WTC11 (cell line): Measurements from ENCODE around the gene TBX15. TPM values are rescaled to one million over a fixed set of nuclear protein-coding genes. Genes with fewer than 3 reads are reported as not detected.

ENCODE experiments used
- ATAC-seq: fragments of 200-7000 bp; cut with Tn5 transposase; 2 replicates; pipeline ENCODE4 v1.10.0; 2021; ENCODE audit warnings: mild to moderate bottlenecking, moderate library complexity
- CTCF ChIA-PET: fragments of 300-600 bp; sonication (Branson Sonifier 250); formaldehyde crosslinking; loops from one replicate; lab custom pipeline; 2021; ENCODE audit warnings: antibody characterized with exemption; lab: Charles Lee
- POLR2A ChIA-PET: fragments of 350-600 bp; sonication (Branson Sonifier 250); formaldehyde crosslinking; loops from one replicate; lab custom pipeline; 2021; ENCODE audit warnings: antibody characterized with exemption; lab: Charles Lee
- DNase-seq: peaks from one replicate; pipeline ENCODE4 v3.0.0; 2021; ENCODE audit warnings: low spot score
- H3K27ac Mint-ChIP-seq: 2 replicates; pipeline ENCODE4 v1.8.0; 2021; ENCODE audit warnings: mixed read lengths
- H3K27me3 Mint-ChIP-seq: 2 replicates; pipeline ENCODE4 v1.8.0; 2021; ENCODE audit warnings: low read depth, mild to moderate bottlenecking, moderate library complexity, mixed read lengths
- H3K36me3 Mint-ChIP-seq: 2 replicates; pipeline ENCODE4 v1.8.0; 2021; ENCODE audit warnings: mixed read lengths
- H3K4me1 Mint-ChIP-seq: 2 replicates; pipeline ENCODE4 v1.8.0; 2022; ENCODE audit warnings: mixed read lengths
- H3K4me3 Mint-ChIP-seq: 2 replicates; pipeline ENCODE4 v1.8.0; 2021; ENCODE audit warnings: mild to moderate bottlenecking, moderate library complexity, mixed read lengths
- H3K9me3 Mint-ChIP-seq: 2 replicates; pipeline ENCODE4 v1.8.0; 2021; ENCODE audit warnings: mixed read lengths
- ATF1 ChIP-seq: sonication (generic); formaldehyde crosslinking; IDR thresholded peaks from 2 replicates; pipeline ENCODE4 v1.8.1; 2023; ENCODE audit warnings: mild to moderate bottlenecking, moderate library complexity, missing genetic modification reagents
- CREB1 ChIP-seq: sonication (generic); formaldehyde crosslinking; IDR thresholded peaks from 2 replicates; pipeline ENCODE4 v1.8.0; 2023; ENCODE audit warnings: mild to moderate bottlenecking, missing genetic modification reagents
- FOXP1 ChIP-seq: sonication (generic); formaldehyde crosslinking; IDR thresholded peaks from 2 replicates; pipeline ENCODE4 v1.8.0; 2022; ENCODE audit warnings: missing genetic modification reagents, mild to moderate bottlenecking, moderate library complexity, borderline replicate concordance
- GTF2I ChIP-seq: fragments of 250-450 bp; sonication (Bioruptor Pico); conservative IDR thresholded peaks from 2 replicates; pipeline ENCODE4 v1.4.0; 2021; ENCODE audit warnings: mild to moderate bottlenecking
- HMGA2 ChIP-seq: fragments of 250-450 bp; sonication (Bioruptor Pico); IDR thresholded peaks from 2 replicates; pipeline ENCODE4 v1.4.0; 2021; ENCODE audit warnings: mild to moderate bottlenecking, moderate library complexity
- MYBL2 ChIP-seq: sonication (generic); formaldehyde crosslinking; IDR thresholded peaks from 2 replicates; pipeline ENCODE4 v1.8.1; 2023; ENCODE audit warnings: mild to moderate bottlenecking, moderate library complexity, missing genetic modification reagents
- NR2C2 ChIP-seq: sonication (generic); formaldehyde crosslinking; IDR thresholded peaks from 2 replicates; pipeline ENCODE4 v1.8.0; 2022; ENCODE audit warnings: mild to moderate bottlenecking, missing genetic modification reagents
- OVOL2 ChIP-seq: fragments of 250-450 bp; sonication (Bioruptor Pico); IDR thresholded peaks from 2 replicates; pipeline ENCODE4 v1.9.0; 2021; ENCODE audit warnings: mild to moderate bottlenecking, borderline replicate concordance
- TEAD4 ChIP-seq: sonication (generic); formaldehyde crosslinking; IDR thresholded peaks from 2 replicates; pipeline ENCODE4 v1.8.0; 2022; ENCODE audit warnings: mild to moderate bottlenecking, missing genetic modification reagents
- ZNF219 ChIP-seq: sonication (generic); formaldehyde crosslinking; IDR thresholded peaks from 2 replicates; pipeline ENCODE4 v1.8.0; 2023; ENCODE audit warnings: missing genetic modification reagents, mild to moderate bottlenecking, borderline replicate concordance
- ZNF423 ChIP-seq: fragments of 250-450 bp; sonication (Bioruptor Pico); IDR thresholded peaks from 2 replicates; pipeline ENCODE4 v2.1.2; 2022; ENCODE audit warnings: mild to moderate bottlenecking, moderate library complexity
- total RNA-seq: library from RNA; stranded (reverse); gene quantifications from 3 replicates; pipeline ENCODE4 v1.2.3, GENCODE V29; 2021
- TF ChIP-seq, protein P1 (sequence below): sonication (generic); formaldehyde crosslinking; IDR thresholded peaks from 2 replicates; pipeline ENCODE4 v1.8.0; 2022; ENCODE audit warnings: mild to moderate bottlenecking, missing genetic modification reagents
- TF ChIP-seq, protein P2 (sequence below): sonication (generic); formaldehyde crosslinking; IDR thresholded peaks from 2 replicates; pipeline ENCODE4 v1.8.0; 2022; ENCODE audit warnings: mild to moderate bottlenecking, missing genetic modification reagents
- TF ChIP-seq, protein P3 (sequence below): sonication (generic); formaldehyde crosslinking; IDR thresholded peaks from 2 replicates; pipeline ENCODE4 v1.8.0; 2022; ENCODE audit warnings: mild to moderate bottlenecking, missing genetic modification reagents
- TF ChIP-seq, protein P4 (sequence below): sonication (generic); formaldehyde crosslinking; IDR thresholded peaks from 2 replicates; pipeline ENCODE4 v1.8.0; 2022; ENCODE audit warnings: missing genetic modification reagents
- TF ChIP-seq, protein P5 (sequence below): fragments of 250-450 bp; sonication (Bioruptor Pico); IDR thresholded peaks from 2 replicates; pipeline ENCODE4 v1.9.0; 2021; ENCODE audit warnings: moderate library complexity, mild to moderate bottlenecking, inconsistent platforms, borderline replicate concordance

TBX15 gene
- total RNA-seq, 1 experiment from 2014 or later = 0.11 TPM

DNA sequence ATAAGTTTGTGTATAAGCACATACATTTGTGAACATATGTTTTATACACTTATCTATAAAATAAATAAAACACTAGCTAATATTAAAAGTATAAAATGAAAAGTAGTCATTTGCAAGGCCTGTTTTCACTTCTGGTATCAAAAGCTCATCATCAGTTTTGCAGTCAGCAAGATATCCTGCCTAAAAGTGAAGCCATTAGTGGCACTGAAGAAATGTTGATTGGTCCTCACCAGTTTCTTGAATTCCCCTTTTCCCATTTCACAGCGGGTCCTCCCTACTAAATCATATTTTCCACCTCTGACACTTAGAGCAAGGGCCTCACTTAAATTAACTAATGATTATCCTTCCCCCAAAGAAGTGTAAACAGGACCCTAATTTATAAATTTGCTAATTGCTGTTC lies 6.7 kb downstream of the TBX15 start (continued):
- TF ChIP-seq, protein P1, sequence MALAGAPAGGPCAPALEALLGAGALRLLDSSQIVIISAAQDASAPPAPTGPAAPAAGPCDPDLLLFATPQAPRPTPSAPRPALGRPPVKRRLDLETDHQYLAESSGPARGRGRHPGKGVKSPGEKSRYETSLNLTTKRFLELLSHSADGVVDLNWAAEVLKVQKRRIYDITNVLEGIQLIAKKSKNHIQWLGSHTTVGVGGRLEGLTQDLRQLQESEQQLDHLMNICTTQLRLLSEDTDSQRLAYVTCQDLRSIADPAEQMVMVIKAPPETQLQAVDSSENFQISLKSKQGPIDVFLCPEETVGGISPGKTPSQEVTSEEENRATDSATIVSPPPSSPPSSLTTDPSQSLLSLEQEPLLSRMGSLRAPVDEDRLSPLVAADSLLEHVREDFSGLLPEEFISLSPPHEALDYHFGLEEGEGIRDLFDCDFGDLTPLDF (CRISPR knock-in tag) = no peak
- TF ChIP-seq CREB1 (CRISPR knock-in tag) = no peak

DNA sequence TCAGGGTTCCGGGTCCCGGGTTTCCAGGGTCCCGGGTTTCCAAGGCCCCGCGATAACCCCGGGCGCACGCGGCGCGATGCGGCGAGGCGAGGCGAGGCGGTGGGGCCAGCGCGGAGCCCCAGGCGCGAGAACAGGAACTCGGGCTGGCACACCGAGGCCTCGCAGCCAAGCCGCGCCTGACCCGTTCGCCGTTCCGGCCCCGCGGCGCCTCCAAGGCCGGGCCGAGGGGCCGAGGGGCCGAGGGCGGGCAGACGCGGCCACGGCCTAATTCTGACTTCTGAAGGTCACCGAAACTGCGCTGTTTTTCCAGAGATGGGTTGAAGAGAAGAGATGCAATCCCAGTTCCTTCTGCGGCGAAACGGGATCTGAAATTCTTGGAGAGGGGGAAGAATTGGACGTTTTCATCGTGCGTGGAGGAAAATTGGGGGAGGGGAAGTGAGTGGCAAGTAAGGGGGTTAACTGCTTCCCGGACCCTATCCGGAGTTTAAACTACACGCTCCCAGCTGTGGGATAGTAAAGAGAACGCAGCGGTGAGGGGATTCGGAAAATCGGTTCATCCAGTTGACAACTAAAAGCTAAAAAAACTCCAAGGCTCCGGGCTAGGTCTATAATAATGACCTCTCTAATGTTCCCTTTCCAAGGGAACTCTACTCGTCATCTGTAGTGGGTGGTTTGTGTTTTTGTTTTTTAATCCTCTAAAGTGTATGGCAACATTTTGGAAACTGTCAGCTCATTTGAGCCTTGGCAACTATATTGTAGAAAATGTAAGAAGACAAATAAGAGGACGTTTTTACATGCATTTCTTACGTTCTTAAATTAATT lies 8.2 kb downstream of the TBX15 start:
- H3K9me3 Mint-ChIP-seq = no peaks in the 10 kb centered on the region
- H3K36me3 Mint-ChIP-seq = no peaks in the 10 kb centered on the region; the same call in 1 of the 2 replicates
- peak overlapping the region; percentile 73 for H3K4me3 Mint-ChIP-seq
- H3K27ac Mint-ChIP-seq = no peak overlapping the region
- ATAC-seq = peak; percentile 23
- TF ChIP-seq ZNF219 (0 out of 2 replicates have a peak, but pooled peaks have one; percentile 54), MYBL2 (CRISPR knock-in tag) (0 out of 2 replicates have a peak, but pooled peaks have one; percentile 48), NR2C2 (CRISPR knock-in tag) (no peak), TEAD4 (CRISPR knock-in tag) (0 out of 2 replicates have a peak, but pooled peaks have one; percentile 45), FOXP1 (peak; percentile 90; the same call in 1 of the 2 replicates)
- TF ChIP-seq, protein P2, sequence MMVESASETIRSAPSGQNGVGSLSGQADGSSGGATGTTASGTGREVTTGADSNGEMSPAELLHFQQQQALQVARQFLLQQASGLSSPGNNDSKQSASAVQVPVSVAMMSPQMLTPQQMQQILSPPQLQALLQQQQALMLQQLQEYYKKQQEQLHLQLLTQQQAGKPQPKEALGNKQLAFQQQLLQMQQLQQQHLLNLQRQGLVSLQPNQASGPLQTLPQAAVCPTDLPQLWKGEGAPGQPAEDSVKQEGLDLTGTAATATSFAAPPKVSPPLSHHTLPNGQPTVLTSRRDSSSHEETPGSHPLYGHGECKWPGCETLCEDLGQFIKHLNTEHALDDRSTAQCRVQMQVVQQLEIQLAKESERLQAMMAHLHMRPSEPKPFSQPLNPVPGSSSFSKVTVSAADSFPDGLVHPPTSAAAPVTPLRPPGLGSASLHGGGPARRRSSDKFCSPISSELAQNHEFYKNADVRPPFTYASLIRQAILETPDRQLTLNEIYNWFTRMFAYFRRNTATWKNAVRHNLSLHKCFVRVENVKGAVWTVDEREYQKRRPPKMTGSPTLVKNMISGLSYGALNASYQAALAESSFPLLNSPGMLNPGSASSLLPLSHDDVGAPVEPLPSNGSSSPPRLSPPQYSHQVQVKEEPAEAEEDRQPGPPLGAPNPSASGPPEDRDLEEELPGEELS (CRISPR knock-in tag) = no peak
- TF ChIP-seq, protein P3, sequence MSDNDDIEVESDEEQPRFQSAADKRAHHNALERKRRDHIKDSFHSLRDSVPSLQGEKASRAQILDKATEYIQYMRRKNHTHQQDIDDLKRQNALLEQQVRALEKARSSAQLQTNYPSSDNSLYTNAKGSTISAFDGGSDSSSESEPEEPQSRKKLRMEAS (CRISPR knock-in tag) = 0 out of 2 replicates have a peak, but pooled peaks have one; percentile 41
- TF ChIP-seq, protein P4, sequence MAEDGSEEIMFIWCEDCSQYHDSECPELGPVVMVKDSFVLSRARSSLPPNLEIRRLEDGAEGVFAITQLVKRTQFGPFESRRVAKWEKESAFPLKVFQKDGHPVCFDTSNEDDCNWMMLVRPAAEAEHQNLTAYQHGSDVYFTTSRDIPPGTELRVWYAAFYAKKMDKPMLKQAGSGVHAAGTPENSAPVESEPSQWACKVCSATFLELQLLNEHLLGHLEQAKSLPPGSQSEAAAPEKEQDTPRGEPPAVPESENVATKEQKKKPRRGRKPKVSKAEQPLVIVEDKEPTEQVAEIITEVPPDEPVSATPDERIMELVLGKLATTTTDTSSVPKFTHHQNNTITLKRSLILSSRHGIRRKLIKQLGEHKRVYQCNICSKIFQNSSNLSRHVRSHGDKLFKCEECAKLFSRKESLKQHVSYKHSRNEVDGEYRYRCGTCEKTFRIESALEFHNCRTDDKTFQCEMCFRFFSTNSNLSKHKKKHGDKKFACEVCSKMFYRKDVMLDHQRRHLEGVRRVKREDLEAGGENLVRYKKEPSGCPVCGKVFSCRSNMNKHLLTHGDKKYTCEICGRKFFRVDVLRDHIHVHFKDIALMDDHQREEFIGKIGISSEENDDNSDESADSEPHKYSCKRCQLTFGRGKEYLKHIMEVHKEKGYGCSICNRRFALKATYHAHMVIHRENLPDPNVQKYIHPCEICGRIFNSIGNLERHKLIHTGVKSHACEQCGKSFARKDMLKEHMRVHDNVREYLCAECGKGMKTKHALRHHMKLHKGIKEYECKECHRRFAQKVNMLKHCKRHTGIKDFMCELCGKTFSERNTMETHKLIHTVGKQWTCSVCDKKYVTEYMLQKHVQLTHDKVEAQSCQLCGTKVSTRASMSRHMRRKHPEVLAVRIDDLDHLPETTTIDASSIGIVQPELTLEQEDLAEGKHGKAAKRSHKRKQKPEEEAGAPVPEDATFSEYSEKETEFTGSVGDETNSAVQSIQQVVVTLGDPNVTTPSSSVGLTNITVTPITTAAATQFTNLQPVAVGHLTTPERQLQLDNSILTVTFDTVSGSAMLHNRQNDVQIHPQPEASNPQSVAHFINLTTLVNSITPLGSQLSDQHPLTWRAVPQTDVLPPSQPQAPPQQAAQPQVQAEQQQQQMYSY (CRISPR knock-in tag) = peak; percentile 50; the same call in 1 of the 2 replicates
- peak; percentile 52 for DNase-seq
- H3K27me3 Mint-ChIP-seq = peaks cover 100% of the 10 kb centered on the region
- ChIA-PET CTCF (interaction anchor here (1.4 to 2.1 kb wide), 3 partner anchors 10 to 26 kb away, joined by 3 to 7 read pairs (median 4); no protein-coding TSS in a partner anchor), POLR2A (no interaction called here)
- peaks cover 36% of the 10 kb centered on the region for H3K4me1 Mint-ChIP-seq

DNA sequence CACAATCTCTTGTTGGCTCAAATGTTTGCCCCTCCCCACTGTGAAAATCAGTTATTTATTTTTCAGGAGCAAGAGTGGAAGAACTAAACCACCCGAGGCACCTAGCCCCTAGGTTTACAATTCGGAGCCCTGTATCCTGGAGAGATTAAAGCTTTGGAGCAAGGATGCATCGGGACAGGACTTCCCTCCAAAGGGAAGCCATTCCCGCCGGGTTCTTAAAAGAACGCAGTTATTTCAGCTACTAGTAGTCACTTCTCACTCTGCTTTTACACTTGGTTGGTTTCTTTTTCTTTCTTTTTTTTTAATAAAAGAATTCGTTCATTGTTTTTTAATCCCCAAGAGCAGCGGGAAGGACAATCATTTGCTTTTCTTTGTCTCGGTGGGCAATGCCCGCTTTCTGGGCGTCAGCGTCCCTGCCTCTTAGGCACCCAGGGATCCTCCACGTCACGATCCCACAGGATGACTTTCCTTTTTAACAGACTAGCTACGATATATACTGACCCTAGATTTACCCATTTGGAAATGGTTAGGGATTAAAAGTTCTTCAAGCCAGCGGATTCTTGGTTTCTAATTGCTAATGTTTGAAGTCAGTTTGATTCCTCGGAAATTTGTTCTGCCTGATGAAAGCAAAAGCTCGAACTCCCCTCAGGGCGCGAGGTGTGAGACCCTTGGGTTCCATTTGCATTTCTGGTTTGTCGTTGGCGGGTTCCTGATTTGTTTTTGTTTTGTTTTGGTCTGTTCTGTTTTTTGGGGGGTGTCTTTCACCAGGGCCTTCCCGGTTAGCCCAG lies 9.0 kb downstream of the TBX15 start:
- Mint-ChIP-seq H3K9me3 (no peaks in the 10 kb centered on the region), H3K36me3 (no peaks in the 10 kb centered on the region; the same call in 1 of the 2 replicates), H3K4me3 (peak overlapping the region; percentile 69), H3K4me1 (peaks cover 30% of the 10 kb centered on the region), H3K27me3 (peaks cover 100% of the 10 kb centered on the region), H3K27ac (no peak overlapping the region)
- POLR2A ChIA-PET = no interaction called here
- DNase-seq (no peak), ATAC-seq (no peak)
- CTCF ChIA-PET = interaction anchor here (0.9 to 2.1 kb wide), 4 partner anchors 11 to 30 kb away, joined by 3 to 7 read pairs (median 4); no protein-coding TSS in a partner anchor
- TF ChIP-seq GTF2I (no peak), ZNF219 (no peak), ATF1 (CRISPR knock-in tag) (no peak), HMGA2 (CRISPR knock-in tag) (no peak), ZNF423 (CRISPR knock-in tag) (no peak), OVOL2 (CRISPR knock-in tag) (no peak)
- TF ChIP-seq, protein P5, sequence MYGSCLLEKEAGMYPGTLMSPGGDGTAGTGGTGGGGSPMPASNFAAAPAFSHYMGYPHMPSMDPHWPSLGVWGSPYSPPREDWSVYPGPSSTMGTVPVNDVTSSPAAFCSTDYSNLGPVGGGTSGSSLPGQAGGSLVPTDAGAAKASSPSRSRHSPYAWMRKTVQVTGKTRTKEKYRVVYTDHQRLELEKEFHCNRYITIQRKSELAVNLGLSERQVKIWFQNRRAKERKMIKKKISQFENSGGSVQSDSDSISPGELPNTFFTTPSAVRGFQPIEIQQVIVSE = no peak
- TF ChIP-seq, protein P4 (CRISPR knock-in tag) = peak; percentile 71
